ENCODE measurements around the gene HJV.

The HJV gene

GRCh38 chr1:146020058-146021049, 1.2 kb downstream of the HJV start:
- Histone ChIP-seq H3K27ac (ENCODE audit: extremely low read depth, low read depth, low read length) (no peak overlapping the region), H3K4me3 (ENCODE audit: low read depth, low read length) (no peak overlapping the region), H3K4me1 (ENCODE audit: control insufficient read depth, insufficient read depth, low read length) (no peaks in the 10 kb centered on the region), H3K9me3 (ENCODE audit: control insufficient read depth, insufficient read depth, low read depth, low read length) (no peaks in the 10 kb centered on the region), H3K36me3 (ENCODE audit: control insufficient read depth in 2 of 2, insufficient read depth in 1 of 2, low read length in 2 of 2) (no peaks in the 10 kb centered on the region)
- ChIA-PET POLR2A (no interaction called here), CTCF (interaction anchor here (1.1 to 3.3 kb wide), 6 partner anchors 13 to 175 kb away, joined by 3 to 16 read pairs (median 4); partner anchors contain the start of gene NUDT17)
- TF ChIP-seq IKZF3 (tag by site-specific recombination; IDR thresholded peaks at IDR 0.05) (no peak), ZNF600 (tag by site-specific recombination; IDR thresholded peaks at IDR 0.05) (no peak), PATZ1 (tag by site-specific recombination; IDR thresholded peaks at IDR 0.05) (no peak), ZNF175 (tag by site-specific recombination; IDR thresholded peaks at IDR 0.05) (no peak), ZNF561 (tag by site-specific recombination; IDR thresholded peaks at IDR 0.05; ENCODE audit: borderline replicate concordance) (no peak), ZNF658 (tag by site-specific recombination; IDR thresholded peaks at IDR 0.05) (no peak), ZSCAN23 (tag by site-specific recombination; IDR thresholded peaks at IDR 0.05) (no peak), ZFP3 (tag by site-specific recombination; IDR thresholded peaks at IDR 0.05; ENCODE audit: low read depth) (no peak), ZNF169 (tag by site-specific recombination; IDR thresholded peaks at IDR 0.05) (no peak), KLF7 (tag by site-specific recombination; IDR thresholded peaks at IDR 0.05; ENCODE audit: borderline replicate concordance) (no peak), ZBTB6 (tag by site-specific recombination; IDR thresholded peaks at IDR 0.05) (no peak), OSR2 (tag by site-specific recombination; IDR thresholded peaks at IDR 0.05) (no peak), ZSCAN30 (tag by site-specific recombination; IDR thresholded peaks at IDR 0.05) (no peak), ZNF513 (tag by site-specific recombination; IDR thresholded peaks at IDR 0.05) (no peak), ZNF114 (tag by site-specific recombination; IDR thresholded peaks at IDR 0.05) (no peak), KLF9 (tag by site-specific recombination; IDR thresholded peaks at IDR 0.05; ENCODE audit: low read depth) (no peak), ZBTB1 (tag by site-specific recombination; IDR thresholded peaks at IDR 0.05) (no peak)

- Histone ChIP-seq H3K4me1 (ENCODE audit: control insufficient read depth, insufficient read depth, low read length) (no peaks in the 10 kb centered on the region), H3K4me3 (ENCODE audit: low read depth, low read length) (no peak overlapping the region), H3K9me3 (ENCODE audit: control insufficient read depth, insufficient read depth, low read depth, low read length) (no peaks in the 10 kb centered on the region), H3K27ac (ENCODE audit: extremely low read depth, low read depth, low read length) (no peak overlapping the region), H3K36me3 (ENCODE audit: control insufficient read depth in 2 of 2, insufficient read depth in 1 of 2, low read length in 2 of 2) (no peaks in the 10 kb centered on the region)
- CTCF ChIA-PET, result interaction anchor here (0.6 to 3.7 kb wide), 7 partner anchors 12 to 174 kb away, joined by 3 to 18 read pairs (median 3); partner anchors contain the start of gene NUDT17
- POLR2A ChIA-PET, result interaction anchor here (1.1 kb wide), 1 partner anchor 55 kb away, joined by 6 read pairs; the partner anchor contains the start of genes ANKRD34A and POLR3GL
- no peak for TF ChIP-seq PATZ1 (tag by site-specific recombination; IDR thresholded peaks at IDR 0.05)
- TF ChIP-seq PRDM6 (tag by site-specific recombination; IDR thresholded peaks at IDR 0.05), result no peak
- TF ChIP-seq ZNF266 (tag by site-specific recombination; IDR thresholded peaks at IDR 0.05; ENCODE audit: low read depth), result no peak
- no peak for TF ChIP-seq ZNF704 (tag by site-specific recombination; IDR thresholded peaks at IDR 0.05)
- no peak for TF ChIP-seq ZSCAN16 (tag by site-specific recombination; IDR thresholded peaks at IDR 0.05)
- TF ChIP-seq MZF1 (tag by site-specific recombination; IDR thresholded peaks at IDR 0.05; ENCODE audit: borderline replicate concordance), result no peak
Measured at GRCh38 chr1:146019231-146020057, 2.1 kb downstream of the HJV start.
